GM12878 (cell line): Measurements from ENCODE around the gene BCL2. TPM values are rescaled to one million over a fixed set of nuclear protein-coding genes. Genes with fewer than 3 reads are reported as not detected.

Experiments
- CBFB ChIP-seq: IDR thresholded peaks from 2 replicates; pipeline ENCODE4 v1.6.1; 2016; ENCODE audit warnings: antibody characterized with exemption, low read depth
- IRF3 ChIP-seq: fragments of 450-650 bp; IDR thresholded peaks from 2 replicates; pipeline ENCODE4 v1.6.1; 2014; ENCODE audit warnings: mild to moderate bottlenecking
- SP1 ChIP-seq: IDR thresholded peaks from one replicate; pipeline ENCODE4 v1.6.1; 2011; ENCODE audit warnings: low read depth, low read length
- YBX1 ChIP-seq: fragments of 450-650 bp; IDR thresholded peaks from 2 replicates; pipeline ENCODE4 v1.6.1; 2016; ENCODE audit warnings: antibody characterized with exemption
- YY1 ChIP-seq: IDR thresholded peaks from 2 replicates; pipeline ENCODE4 v1.6.1; 2011; ENCODE audit warnings: low read depth, mild to moderate bottlenecking, low read length
- ZBTB11 ChIP-seq: fragments of 450-650 bp; formaldehyde crosslinking; IDR thresholded peaks from 2 replicates; pipeline ENCODE4 v1.5.0; 2022; ENCODE audit warnings: mild to moderate bottlenecking, missing genetic modification characterization
- ZZZ3 ChIP-seq: IDR thresholded peaks from 2 replicates; pipeline ENCODE4 v1.6.1; 2011; ENCODE audit warnings: low read depth; ENCODE audit not compliant: control insufficient read depth, insufficient read length
- polyA plus RNA-seq, 11 experiments: library from polyadenylated mRNA; depleted of rRNA in 4 of 11; unstranded in 6 of 11; stranded (reverse) in 5 of 11; fragments of >200 nt; fragmentation: Nextera tagmentation in 4 of 11; fragmentation: Illumina TruSeq in 1 of 11; extraction: Ambion mirVana in 4 of 11; extraction: Trizol in 1 of 11; gene quantifications; 1 replicate in 1 of 11; 2 replicates in 10 of 11; pipeline versions ENCODE4 v1.2.1 to v1.2.3, GENCODE V29; 2011 to 2016; ENCODE audit warnings: inconsistent platforms in 2 of 11, missing spikeins in 2 of 11, low read depth in 1 of 11
- total RNA-seq, 4 experiments: library from RNA; depleted of rRNA in 3 of 4; stranded (reverse); fragments of >200 nt in 3 of 4; fragmentation: Illumina TruSeq in 1 of 4; extraction: Trizol in 1 of 4; gene quantifications; 2 replicates each; pipeline versions ENCODE4 v1.2.1 to v1.2.3, GENCODE V29; 2013 to 2021
- TF ChIP-seq, protein P1 (sequence below): fragments of 450-650 bp; IDR thresholded peaks from 2 replicates; pipeline ENCODE4 v1.6.1; 2017; ENCODE audit warnings: antibody characterized with exemption, mild to moderate bottlenecking, moderate library complexity
- TF ChIP-seq, protein P2 (sequence below): IDR thresholded peaks from 2 replicates; pipeline ENCODE4 v1.6.1; 2012; ENCODE audit warnings: improper control_type of control experiment, low read depth, low read length; ENCODE audit not compliant: insufficient replicate concordance

The BCL2 gene
- total and polyA plus RNA-seq, 10 of the 15 experiments (the other 5 are each of a cell fraction or from before 2014, with no cell fraction given) = 4.1 to 47.8 (median 19.3) TPM

DNA sequence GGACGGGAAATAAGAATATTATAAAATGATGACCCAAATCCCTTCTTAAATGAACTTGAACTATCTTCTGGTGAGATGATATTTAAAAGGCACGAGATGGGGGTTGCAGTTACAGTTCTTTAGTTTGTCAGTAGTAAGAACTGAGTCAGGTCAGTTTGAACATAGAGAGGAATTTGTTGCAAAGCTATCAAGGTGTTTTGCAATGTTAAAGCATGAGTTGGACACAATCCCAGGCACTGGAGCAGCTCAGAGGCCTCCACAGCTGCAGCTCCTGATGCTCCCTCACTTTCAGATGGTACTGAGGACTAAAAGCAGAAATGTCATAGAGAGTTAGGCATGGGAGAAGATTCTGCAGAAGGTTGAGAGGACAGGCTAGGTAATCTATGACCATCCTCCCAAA, 236.0 kb downstream of the BCL2 start (continued):
- TF ChIP-seq, protein P1, sequence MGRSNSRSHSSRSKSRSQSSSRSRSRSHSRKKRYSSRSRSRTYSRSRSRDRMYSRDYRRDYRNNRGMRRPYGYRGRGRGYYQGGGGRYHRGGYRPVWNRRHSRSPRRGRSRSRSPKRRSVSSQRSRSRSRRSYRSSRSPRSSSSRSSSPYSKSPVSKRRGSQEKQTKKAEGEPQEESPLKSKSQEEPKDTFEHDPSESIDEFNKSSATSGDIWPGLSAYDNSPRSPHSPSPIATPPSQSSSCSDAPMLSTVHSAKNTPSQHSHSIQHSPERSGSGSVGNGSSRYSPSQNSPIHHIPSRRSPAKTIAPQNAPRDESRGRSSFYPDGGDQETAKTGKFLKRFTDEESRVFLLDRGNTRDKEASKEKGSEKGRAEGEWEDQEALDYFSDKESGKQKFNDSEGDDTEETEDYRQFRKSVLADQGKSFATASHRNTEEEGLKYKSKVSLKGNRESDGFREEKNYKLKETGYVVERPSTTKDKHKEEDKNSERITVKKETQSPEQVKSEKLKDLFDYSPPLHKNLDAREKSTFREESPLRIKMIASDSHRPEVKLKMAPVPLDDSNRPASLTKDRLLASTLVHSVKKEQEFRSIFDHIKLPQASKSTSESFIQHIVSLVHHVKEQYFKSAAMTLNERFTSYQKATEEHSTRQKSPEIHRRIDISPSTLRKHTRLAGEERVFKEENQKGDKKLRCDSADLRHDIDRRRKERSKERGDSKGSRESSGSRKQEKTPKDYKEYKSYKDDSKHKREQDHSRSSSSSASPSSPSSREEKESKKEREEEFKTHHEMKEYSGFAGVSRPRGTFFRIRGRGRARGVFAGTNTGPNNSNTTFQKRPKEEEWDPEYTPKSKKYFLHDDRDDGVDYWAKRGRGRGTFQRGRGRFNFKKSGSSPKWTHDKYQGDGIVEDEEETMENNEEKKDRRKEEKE = no peak
- TF ChIP-seq YY1 = no peak
- no peak for TF ChIP-seq YBX1
- TF ChIP-seq, protein P2, sequence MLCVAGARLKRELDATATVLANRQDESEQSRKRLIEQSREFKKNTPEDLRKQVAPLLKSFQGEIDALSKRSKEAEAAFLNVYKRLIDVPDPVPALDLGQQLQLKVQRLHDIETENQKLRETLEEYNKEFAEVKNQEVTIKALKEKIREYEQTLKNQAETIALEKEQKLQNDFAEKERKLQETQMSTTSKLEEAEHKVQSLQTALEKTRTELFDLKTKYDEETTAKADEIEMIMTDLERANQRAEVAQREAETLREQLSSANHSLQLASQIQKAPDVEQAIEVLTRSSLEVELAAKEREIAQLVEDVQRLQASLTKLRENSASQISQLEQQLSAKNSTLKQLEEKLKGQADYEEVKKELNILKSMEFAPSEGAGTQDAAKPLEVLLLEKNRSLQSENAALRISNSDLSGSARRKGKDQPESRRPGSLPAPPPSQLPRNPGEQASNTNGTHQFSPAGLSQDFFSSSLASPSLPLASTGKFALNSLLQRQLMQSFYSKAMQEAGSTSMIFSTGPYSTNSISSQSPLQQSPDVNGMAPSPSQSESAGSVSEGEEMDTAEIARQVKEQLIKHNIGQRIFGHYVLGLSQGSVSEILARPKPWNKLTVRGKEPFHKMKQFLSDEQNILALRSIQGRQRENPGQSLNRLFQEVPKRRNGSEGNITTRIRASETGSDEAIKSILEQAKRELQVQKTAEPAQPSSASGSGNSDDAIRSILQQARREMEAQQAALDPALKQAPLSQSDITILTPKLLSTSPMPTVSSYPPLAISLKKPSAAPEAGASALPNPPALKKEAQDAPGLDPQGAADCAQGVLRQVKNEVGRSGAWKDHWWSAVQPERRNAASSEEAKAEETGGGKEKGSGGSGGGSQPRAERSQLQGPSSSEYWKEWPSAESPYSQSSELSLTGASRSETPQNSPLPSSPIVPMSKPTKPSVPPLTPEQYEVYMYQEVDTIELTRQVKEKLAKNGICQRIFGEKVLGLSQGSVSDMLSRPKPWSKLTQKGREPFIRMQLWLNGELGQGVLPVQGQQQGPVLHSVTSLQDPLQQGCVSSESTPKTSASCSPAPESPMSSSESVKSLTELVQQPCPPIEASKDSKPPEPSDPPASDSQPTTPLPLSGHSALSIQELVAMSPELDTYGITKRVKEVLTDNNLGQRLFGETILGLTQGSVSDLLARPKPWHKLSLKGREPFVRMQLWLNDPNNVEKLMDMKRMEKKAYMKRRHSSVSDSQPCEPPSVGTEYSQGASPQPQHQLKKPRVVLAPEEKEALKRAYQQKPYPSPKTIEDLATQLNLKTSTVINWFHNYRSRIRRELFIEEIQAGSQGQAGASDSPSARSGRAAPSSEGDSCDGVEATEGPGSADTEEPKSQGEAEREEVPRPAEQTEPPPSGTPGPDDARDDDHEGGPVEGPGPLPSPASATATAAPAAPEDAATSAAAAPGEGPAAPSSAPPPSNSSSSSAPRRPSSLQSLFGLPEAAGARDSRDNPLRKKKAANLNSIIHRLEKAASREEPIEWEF = no peak
- TF ChIP-seq SP1 = no peak
- no peak for TF ChIP-seq ZBTB11 (CRISPR knock-in tag)
- no peak for TF ChIP-seq CBFB
- TF ChIP-seq IRF3 = no peak
- no peak for TF ChIP-seq ZZZ3
